Urinary bladder (tissue), 4 donors: ENCODE data around the gene SLC2A11. TPM values are rescaled to one million over a fixed set of nuclear protein-coding genes. Genes with fewer than 3 reads are reported as not detected.
A peak's percentile ranks its signal among the peaks of the same experiment; 100 is the strongest.
"Not testable (repeated sequence)": the region's sequence is repeated elsewhere in the genome, so short reads cannot be mapped to it uniquely, and the experiment has no call there.

Experiments
- DNase-seq: peaks from one replicate; pipeline ENCODE4 v3.0.0-alpha.2; 2015; ENCODE audit errors: extremely low spot score
- H3K27ac ChIP-seq: one replicate; pipeline ENCODE4 v1.5.1; 2013; ENCODE audit warnings: low read depth, mild to moderate bottlenecking, moderate library complexity
- H3K36me3 ChIP-seq: one replicate; pipeline ENCODE4 v1.6.1; 2013; ENCODE audit warnings: mild to moderate bottlenecking, moderate library complexity; ENCODE audit not compliant: insufficient read depth
- H3K4me1 ChIP-seq: one replicate; pipeline ENCODE4 v1.6.1; 2013; ENCODE audit warnings: mild to moderate bottlenecking, moderate library complexity; ENCODE audit not compliant: insufficient read depth
- H3K4me3 ChIP-seq: one replicate; pipeline ENCODE4 v1.5.1; 2013; ENCODE audit warnings: low read depth, low read length
- WGBS: extraction: QIAGEN DNeasy Blood & Tissue Kit; methylation state at CpG from one replicate; pipeline ENCODE4 v1.1.7; 2013; 5-methylcytosine and 5-hydroxymethylcytosine counted together
- polyA plus RNA-seq: library from polyadenylated mRNA; stranded (reverse); fragments of 200-250 nt; gene quantifications from one replicate; pipeline ENCODE4 v1.2.3, GENCODE V29; 2013
- total RNA-seq: library from RNA; depleted of rRNA; stranded (reverse); fragments of >200 nt; gene quantifications from one replicate; pipeline ENCODE4 v1.2.3, GENCODE V29; 2014
- donor health status: healthy with polysubstance abuse.
- donor health status: healthy.

Gene SLC2A11
- total and polyA plus RNA-seq, 2 donors, result 12.0 to 13.0 TPM

DNA sequence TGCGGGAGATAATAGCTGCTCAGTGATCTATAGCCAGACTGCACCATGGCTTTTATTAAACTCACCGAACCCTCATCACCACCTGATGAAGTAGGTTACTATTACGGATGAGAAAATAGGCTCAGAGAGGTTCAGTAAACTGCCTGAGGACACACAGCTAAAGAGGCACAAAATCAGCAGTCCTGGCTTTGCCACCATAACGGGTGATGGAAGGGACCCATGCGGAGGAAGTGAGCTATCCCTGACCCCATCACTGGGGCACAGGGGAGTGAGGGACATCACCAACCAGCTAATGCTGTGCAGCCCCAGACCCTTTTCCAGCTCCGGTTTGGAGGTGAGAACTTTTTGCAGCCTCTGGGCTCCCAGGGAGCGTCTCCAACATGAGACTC is 11.6 kb upstream of the SLC2A11 start:
- no peak overlapping the region for H3K4me3 ChIP-seq
- no peak for DNase-seq
- H3K27ac ChIP-seq, result no peak overlapping the region
- H3K36me3 ChIP-seq, result no peaks in the 10 kb centered on the region
- H3K4me1 ChIP-seq, result no peaks in the 10 kb centered on the region
- WGBS, result 69% methylated on average over 7 of the region's 7 CpGs

DNA sequence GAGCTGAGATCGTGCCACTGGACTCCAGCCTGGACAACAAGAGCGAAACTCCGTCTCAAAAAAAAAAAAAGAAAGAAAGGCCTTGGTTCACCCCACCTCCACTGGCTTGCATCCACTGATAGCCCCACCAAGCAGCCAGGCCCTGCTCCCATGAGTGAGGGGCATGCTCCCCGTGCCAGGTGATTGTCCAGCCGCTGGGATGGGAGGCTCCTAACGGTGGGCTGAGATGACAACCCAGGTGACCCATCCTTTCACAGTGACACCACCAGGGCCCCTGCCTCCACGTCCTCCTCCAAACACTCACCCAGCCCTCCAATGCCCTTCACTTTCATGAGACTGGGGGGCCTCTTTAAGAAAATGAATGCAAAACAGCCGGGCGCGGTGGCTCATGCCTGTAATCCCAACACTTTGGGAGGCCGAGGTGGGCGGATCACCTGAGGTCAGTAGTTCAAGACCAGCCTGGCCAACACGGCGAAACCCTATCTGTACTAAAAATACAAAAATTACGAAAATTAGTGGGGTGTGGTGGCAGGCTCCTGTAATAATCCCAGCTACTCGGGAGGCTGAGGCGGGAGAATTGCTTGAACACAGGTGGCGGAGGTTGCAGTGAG is 10.3 kb upstream of the SLC2A11 start:
- Histone ChIP-seq H3K27ac (no peak overlapping the region), H3K4me1 (no peaks in the 10 kb centered on the region), H3K4me3 (no peak overlapping the region), H3K36me3 (no peaks in the 10 kb centered on the region)
- no peak for DNase-seq
- 88% methylated on average over 18 of the region's 18 CpGs for WGBS

GRCh38 chr22:23847991-23848864 is 9.4 kb upstream of the SLC2A11 start:
- no peaks in the 10 kb centered on the region for H3K36me3 ChIP-seq
- no peaks in the 10 kb centered on the region for H3K4me1 ChIP-seq
- H3K4me3 ChIP-seq, result no peak overlapping the region
- 81% methylated on average over 24 of the region's 24 CpGs for WGBS
- DNase-seq, result no peak
- H3K27ac ChIP-seq, result no peak overlapping the region

GRCh38 chr22:23849009-23850006 is 8.4 kb upstream of the SLC2A11 start:
- Histone ChIP-seq H3K4me3 (no peak overlapping the region), H3K4me1 (no peaks in the 10 kb centered on the region), H3K36me3 (no peaks in the 10 kb centered on the region), H3K27ac (no peak overlapping the region)
- DNase-seq, result no peak
- WGBS, result 26% methylated on average over 62 of the region's 62 CpGs

DNA sequence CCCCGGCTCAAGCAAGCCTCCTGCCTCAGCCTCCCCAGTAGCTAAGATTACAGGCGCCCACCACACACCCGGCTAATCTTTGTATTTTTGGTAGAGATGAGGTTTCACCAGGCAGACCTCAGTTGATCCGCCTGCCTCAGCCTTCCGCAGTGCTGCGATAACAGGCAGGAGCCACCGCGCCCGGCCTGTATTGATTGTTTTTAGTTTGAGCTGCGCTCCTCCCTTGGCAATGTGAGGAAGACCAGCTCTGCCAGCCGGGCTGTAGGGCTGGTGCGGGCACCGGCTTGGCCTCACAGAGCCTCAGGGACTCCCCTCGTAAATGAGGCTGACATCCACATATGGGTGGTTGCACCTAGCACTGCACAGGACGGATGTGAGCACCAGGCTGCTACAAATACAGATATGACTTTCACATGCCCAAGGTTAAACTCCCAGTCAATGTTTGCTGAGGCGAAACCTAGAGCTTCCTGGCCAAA is 7.5 kb upstream of the SLC2A11 start:
- Histone ChIP-seq H3K27ac (no peak overlapping the region), H3K4me1 (no peaks in the 10 kb centered on the region), H3K36me3 (no peaks in the 10 kb centered on the region), H3K4me3 (no peak overlapping the region)
- DNase-seq, result no peak
- WGBS, result 84% methylated on average over 16 of the region's 16 CpGs

DNA sequence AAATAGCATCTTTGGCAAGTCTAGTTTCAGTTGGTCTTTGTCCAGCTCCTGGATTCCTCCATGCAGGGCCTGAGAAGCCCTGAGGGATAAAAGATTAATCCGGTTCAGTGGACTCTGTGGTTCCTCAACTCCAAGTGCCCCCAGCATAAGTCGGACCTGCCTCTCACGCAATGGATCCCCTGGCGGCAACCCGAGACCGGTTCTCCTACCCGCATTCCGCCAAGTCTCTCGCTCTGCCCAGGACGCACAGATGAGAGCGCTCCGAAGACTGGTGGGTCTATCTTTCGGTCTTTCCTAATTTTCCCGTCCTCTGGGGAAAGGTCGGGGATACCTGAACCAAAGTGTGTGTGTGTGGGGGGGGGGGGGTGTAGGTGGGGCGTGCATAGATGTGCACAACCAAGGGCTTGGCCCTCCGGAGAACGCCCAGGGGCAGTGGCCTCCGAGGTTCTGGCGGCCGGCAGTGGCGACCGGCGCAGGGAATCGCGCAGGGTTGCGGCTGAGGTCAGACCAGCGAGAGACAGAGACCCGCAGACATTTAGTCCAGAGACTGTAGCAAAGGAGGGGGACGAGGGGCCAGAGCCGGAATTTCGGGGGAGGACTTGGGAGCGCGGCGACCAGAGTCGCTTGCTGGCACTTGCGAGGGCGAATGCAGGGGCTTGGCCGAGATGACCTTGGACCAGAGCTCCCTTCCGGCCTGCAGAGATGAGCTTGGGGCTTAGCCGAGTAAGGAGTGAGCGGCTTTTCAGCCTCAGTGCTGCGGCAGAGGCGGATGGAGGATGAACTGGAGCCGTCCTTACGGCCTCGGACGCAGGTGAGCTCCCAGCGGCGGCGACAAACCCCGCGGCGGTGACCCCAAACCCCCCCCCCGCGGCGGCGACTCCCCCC is 712 bp upstream of the SLC2A11 start:
- 3% methylated on average over 58 of the region's 58 CpGs for WGBS
- H3K4me1 ChIP-seq, result no peaks in the 10 kb centered on the region

GRCh38 chr22:23858484-23858815 is 775 bp downstream of the SLC2A11 start:
- WGBS, result 58% methylated on average over 7 of the region's 7 CpGs
- Histone ChIP-seq H3K4me1 (no peaks in the 10 kb centered on the region), H3K27ac (no peak overlapping the region), H3K4me3 (peak overlapping the region; percentile 43), H3K36me3 (no peaks in the 10 kb centered on the region)
- DNase-seq, result no peak

More for the DNA sequence above, 712 bp upstream of the SLC2A11 start:
- peak overlapping the region; percentile 43 for H3K4me3 ChIP-seq
- no peak for DNase-seq
- H3K36me3 ChIP-seq, result no peaks in the 10 kb centered on the region
- H3K27ac ChIP-seq, result peak overlapping the region; percentile 63

DNA sequence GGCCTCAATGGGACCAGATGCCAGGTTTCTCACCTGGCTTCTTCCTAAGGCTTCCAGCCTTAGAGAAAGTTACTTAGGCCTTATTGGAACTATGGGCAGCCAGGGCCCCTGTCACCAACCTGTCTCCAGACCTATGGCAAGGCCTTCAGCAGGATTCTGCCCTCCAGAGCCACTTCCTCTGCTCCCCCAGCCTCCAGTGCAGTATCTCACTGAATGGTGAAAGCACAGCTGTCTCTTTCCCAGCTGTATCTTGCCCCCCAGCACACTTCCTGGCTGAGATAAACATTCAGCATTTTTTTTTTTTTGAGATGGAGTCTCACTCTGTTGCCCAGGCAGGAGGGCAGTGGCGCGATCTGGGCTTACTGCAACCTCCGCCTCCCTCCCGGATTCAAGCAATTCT is 1.5 kb downstream of the SLC2A11 start:
- Histone ChIP-seq H3K4me3 (no peak overlapping the region), H3K36me3 (no peaks in the 10 kb centered on the region), H3K4me1 (no peaks in the 10 kb centered on the region), H3K27ac (no peak overlapping the region)
- 91% methylated on average over 4 of the region's 4 CpGs for WGBS
- DNase-seq, result no peak

DNA sequence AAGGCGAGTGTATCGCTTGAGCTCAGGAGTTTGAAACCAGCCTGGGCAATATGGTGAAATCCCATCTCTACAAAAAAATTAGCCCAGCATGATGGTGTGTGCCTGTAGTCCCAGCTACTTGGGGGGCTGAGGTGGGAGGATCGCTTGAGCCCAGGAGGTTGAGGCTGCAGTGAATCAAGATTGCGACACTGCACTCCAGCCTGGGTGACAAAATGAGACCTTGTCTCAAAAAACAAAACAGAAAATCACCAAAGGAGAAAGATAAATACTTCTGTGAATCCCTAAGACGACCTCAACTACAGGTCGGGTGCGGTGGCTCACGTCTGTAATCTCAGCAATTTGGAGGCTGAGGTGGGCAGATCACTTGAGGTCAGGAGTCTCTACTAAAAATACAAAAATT is 2.5 kb downstream of the SLC2A11 start:
- H3K4me3 ChIP-seq, H3K4me1 ChIP-seq, DNase-seq, H3K27ac ChIP-seq, H3K36me3 ChIP-seq: not testable (repeated sequence)
- WGBS, result 95% methylated on average over 8 of the region's 8 CpGs

- Histone ChIP-seq H3K36me3 (no peaks in the 10 kb centered on the region), H3K4me1 (no peaks in the 10 kb centered on the region), H3K4me3 (no peak overlapping the region), H3K27ac (no peak overlapping the region)
- WGBS, result 75% methylated on average over 3 of the region's 3 CpGs
- no peak for DNase-seq
Measured at GRCh38 chr22:23862103-23862502, 4.4 kb downstream of the SLC2A11 start.

DNA sequence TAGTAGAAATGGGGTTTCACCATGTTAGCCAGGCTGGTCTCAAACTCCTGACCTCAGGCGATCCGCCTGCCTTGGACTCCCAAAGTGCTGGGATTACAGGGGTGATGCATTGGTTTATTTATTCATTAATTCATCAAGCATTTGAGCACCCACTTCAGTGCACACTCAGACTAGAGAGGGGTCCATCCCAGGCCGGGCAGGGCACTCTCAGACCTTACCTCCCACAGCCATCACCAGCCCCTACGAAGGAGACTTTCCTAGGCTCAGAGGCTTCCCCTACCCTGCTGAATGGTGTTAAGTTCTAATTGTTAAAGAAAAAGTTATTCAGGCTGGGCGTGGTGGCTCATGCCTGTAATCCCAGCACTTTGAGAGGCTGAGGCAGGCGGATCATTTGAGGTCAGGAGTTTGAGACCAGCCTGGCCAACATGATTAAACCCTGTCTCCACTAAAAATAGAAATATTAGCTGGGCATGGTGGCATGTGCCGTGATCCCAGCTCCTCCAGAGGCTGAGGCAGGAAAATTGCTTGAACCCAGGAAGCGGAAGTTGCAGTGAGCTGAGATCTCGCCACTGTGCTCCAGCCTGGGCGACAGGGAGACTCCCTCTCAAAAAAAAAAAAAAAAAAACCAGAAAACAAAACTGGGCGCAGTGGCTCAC is 7.0 kb downstream of the SLC2A11 start:
- WGBS, result 67% methylated on average over 11 of the region's 11 CpGs

DNA sequence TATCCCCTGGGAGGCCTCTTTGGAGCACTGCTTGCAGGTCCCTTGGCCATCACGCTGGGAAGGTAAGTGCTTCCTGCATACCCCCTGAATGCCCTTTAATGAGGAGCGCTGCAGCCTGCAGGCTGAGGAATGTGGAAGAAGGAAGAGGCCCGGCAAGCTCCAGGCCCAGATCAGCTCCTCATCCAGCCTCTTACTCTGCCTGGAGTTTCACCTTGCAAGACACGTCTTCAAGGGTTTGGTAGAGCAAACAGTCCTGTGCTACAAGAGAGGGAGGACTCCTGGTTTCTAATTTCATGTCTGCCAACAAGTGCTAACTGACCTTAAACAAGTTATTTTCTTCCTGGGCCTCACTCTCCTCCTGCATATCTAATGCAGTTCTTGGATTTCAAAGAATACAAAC is 10.9 kb downstream of the SLC2A11 start:
- Histone ChIP-seq H3K4me1 (no peaks in the 10 kb centered on the region), H3K36me3 (peaks cover 3% of the 10 kb centered on the region)
- 90% methylated on average over 4 of the region's 4 CpGs for WGBS

More for the DNA sequence above, 7.0 kb downstream of the SLC2A11 start:
- not testable (repeated sequence) for H3K4me3 ChIP-seq, DNase-seq, H3K36me3 ChIP-seq, H3K27ac ChIP-seq, H3K4me1 ChIP-seq

More for the DNA sequence above, 10.9 kb downstream of the SLC2A11 start:
- Histone ChIP-seq H3K27ac (no peak overlapping the region), H3K4me3 (no peak overlapping the region)
- no peak for DNase-seq
